Ascending aorta (tissue), 2 donors: ENCODE measurements around the gene BAG2. TPM values are rescaled to one million over a fixed set of nuclear protein-coding genes. Genes with fewer than 3 reads are reported as not detected.

Experiments
- DNase-seq, 2 donors: peaks; one replicate each; pipeline ENCODE4 v3.0.0-alpha.2; 2019; ENCODE audit warnings: low spot score in 2 of 2
- H3K27ac ChIP-seq, 2 donors: fragments of 200-600 bp; sonication (generic); one replicate each; pipeline ENCODE4 v1.5.1; 2016 to 2017; ENCODE audit warnings: mild to moderate bottlenecking in 1 of 2
- H3K27me3 ChIP-seq: fragments of 200-600 bp; sonication (generic); one replicate; pipeline ENCODE4 v1.5.1; 2017
- H3K36me3 ChIP-seq, 2 donors: fragments of 200-600 bp; sonication (generic); one replicate each; pipeline ENCODE4 v1.5.1; 2016
- H3K4me1 ChIP-seq, 2 donors: fragments of 200-600 bp; sonication (generic); one replicate each; pipeline ENCODE4 v1.5.1; 2016 to 2017; ENCODE audit warnings: mild to moderate bottlenecking in 1 of 2
- H3K4me3 ChIP-seq, 2 donors: fragments of 200-600 bp; sonication (generic); one replicate each; pipeline ENCODE4 v1.5.1; 2016 to 2017; ENCODE audit warnings: mild to moderate bottlenecking in 1 of 2
- H3K9me3 ChIP-seq, 2 donors: fragments of 200-600 bp; sonication (generic); one replicate each; pipeline ENCODE4 v1.5.1; 2016
- intact Hi-C: fragments of 100-400 bp; cut with DNase I; formaldehyde crosslinking; loops from one replicate; pipeline ENCODE4 v1.15.1; 2023
- total RNA-seq: library from RNA; depleted of rRNA; stranded (reverse); fragments of >200 nt; gene quantifications from one replicate; pipeline ENCODE4 v1.1.0, GENCODE V29; 2016
- TF ChIP-seq, protein P1 (sequence below), 3 experiments: fragments of 200-600 bp in 2 of 3; fragments of 450-650 bp in 1 of 3; sonication (generic) in 2 of 3; IDR thresholded peaks; one replicate each; pipeline ENCODE4 v1.5.1; 2016 to 2019; ENCODE audit warnings: antibody characterized with exemption in 3 of 3, mild to moderate bottlenecking in 1 of 3, moderate library complexity in 1 of 3

The BAG2 gene
- total RNA-seq = 7.7 TPM

DNA sequence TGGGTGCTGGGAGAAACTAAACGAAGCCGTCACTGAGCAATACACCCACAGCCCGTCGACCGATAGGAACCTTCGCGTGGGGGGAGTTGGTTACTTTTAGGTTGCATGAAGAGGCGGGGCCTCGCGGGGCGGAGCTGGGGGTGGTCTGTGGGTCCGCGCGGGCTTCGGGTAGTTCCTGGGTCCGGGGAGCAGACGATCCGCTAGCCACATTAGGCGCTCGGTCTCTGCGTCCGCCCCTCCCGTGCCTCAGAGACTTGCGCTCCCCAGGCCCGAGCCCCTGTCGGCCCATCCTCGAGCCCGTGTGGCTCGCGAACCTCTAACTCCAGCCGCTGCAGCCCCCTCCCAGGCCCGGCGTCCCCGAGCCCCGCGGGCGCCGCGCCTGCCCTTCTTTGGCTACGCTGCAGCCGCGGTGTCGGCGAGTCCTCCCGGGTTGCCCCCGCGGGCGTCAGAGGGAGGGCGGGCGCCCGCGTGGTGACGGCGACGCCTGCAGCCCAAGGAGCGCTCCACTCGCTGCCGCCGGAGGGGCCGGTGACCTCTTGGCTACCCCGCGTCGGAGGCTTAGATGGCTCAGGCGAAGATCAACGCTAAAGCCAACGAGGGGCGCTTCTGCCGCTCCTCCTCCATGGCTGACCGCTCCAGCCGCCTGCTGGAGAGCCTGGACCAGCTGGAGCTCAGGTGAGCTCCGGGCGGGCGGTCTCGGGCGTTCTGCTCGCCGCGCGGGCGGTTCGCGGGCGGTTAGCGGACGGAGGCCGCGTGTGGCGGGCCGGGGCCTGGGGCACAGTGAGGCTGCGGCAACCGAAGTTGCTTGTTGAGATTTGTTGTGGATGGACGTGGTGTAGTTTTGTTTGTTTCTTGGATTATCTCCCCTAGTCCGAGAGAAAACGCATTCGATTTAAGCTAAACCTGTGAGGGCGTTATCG, at the start of gene BAG2:
TSS of gene BAG2 (plus strand) at position 191 of the 920 bp plus-strand sequence. CDS start at position 563, 372 bp downstream.
- peaks cover 0 to 28% of the 10 kb centered on the region in 2 donors for H3K4me1 ChIP-seq
- peak within 1 kb of the TSS; percentile 91 to 95 for H3K27ac ChIP-seq
- no peaks in the 10 kb centered on the region for H3K9me3 ChIP-seq
- peak within 1 kb of the TSS; percentile 72 to 79 for H3K4me3 ChIP-seq
- TF ChIP-seq, protein P1, sequence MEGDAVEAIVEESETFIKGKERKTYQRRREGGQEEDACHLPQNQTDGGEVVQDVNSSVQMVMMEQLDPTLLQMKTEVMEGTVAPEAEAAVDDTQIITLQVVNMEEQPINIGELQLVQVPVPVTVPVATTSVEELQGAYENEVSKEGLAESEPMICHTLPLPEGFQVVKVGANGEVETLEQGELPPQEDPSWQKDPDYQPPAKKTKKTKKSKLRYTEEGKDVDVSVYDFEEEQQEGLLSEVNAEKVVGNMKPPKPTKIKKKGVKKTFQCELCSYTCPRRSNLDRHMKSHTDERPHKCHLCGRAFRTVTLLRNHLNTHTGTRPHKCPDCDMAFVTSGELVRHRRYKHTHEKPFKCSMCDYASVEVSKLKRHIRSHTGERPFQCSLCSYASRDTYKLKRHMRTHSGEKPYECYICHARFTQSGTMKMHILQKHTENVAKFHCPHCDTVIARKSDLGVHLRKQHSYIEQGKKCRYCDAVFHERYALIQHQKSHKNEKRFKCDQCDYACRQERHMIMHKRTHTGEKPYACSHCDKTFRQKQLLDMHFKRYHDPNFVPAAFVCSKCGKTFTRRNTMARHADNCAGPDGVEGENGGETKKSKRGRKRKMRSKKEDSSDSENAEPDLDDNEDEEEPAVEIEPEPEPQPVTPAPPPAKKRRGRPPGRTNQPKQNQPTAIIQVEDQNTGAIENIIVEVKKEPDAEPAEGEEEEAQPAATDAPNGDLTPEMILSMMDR (IDR thresholded peaks at IDR 0.05) = peak; percentile 9 to 26 (median 22)
- no peaks in the 10 kb centered on the region for H3K27me3 ChIP-seq
- intact Hi-C loops = loop anchor here (1.0 to 10.0 kb wide), 6 partner anchors 50 to 218 kb away; partner anchors contain the start of genes BEND6, KIAA1586 and RAB23
- peak; percentile 78 to 96 for DNase-seq
- no peaks in the 10 kb centered on the region for H3K36me3 ChIP-seq

- Histone ChIP-seq H3K4me3 (no peak overlapping the region), H3K36me3 (no peaks in the 10 kb centered on the region), H3K9me3 (peaks cover 0 to 4% of the 10 kb centered on the region in 2 donors), H3K4me1 (no peaks in the 10 kb centered on the region), H3K27me3 (no peaks in the 10 kb centered on the region), H3K27ac (no peak overlapping the region)
- TF ChIP-seq, protein P1 (IDR thresholded peaks at IDR 0.05) = no peak
- DNase-seq = no peak
- intact Hi-C loops = no loop called here
These were observed 49.0 kb upstream of the BAG2 start for GRCh38 chr6:57123111-57123510.

DNA sequence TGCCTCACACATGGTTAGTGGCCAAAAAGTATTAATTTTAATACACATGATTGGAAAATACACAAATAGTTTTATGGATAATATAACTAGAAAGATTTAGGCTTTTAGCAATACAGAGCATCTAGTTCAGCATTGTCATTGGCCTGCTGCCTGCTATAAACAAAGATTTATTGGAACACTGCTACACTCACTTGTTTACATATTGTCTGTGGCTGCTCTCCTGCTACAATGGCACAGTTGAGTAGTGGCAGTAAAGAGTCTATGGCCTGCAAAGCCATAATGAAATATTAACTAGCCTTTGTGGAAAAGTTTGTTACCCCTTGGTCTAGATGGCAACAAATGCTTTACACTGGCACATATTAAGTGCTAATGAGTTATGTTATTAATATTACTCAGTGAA, 44.4 kb upstream of the BAG2 start:
- TF ChIP-seq, protein P1 (IDR thresholded peaks at IDR 0.05) = no peak
- no peak for DNase-seq
- no peak overlapping the region for H3K27ac ChIP-seq
- H3K27me3 ChIP-seq = no peaks in the 10 kb centered on the region
- H3K9me3 ChIP-seq = no peaks in the 10 kb centered on the region
- H3K36me3 ChIP-seq = peaks cover 0 to 4% of the 10 kb centered on the region in 2 donors
- intact Hi-C loops = no loop called here
- H3K4me3 ChIP-seq = no peak overlapping the region
- peaks cover 0 to 7% of the 10 kb centered on the region in 2 donors for H3K4me1 ChIP-seq

DNA sequence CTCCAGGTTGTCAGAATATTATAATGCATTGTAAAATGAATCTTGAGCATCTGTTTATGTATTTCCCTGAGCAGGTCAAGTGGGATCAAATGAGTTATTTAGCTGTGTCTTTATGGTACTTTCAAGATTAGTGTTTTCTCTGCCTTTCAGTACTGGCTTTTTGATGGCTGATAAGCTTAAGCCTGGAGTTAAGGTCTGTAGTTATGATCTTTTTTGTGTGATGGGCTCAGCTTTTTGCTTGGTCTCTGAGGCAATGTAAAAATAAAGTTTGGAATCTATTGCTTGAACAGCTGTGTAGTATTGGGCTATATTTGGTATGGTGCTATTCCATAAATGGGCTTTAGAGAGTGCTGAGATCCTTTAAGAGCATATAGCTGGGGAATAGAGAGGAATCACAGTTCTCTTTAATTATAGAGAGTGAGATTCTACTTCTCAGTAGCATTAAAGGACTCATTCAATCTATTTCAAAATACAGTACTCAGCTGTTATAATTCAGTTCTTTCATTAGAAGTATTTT, 41.4 kb upstream of the BAG2 start:
- DNase-seq = no peak
- Histone ChIP-seq H3K27me3 (no peaks in the 10 kb centered on the region), H3K4me3 (no peak overlapping the region), H3K4me1 (peaks cover 0 to 7% of the 10 kb centered on the region in 2 donors), H3K36me3 (peaks cover 10 to 22% of the 10 kb centered on the region in 2 donors), H3K27ac (no peak overlapping the region), H3K9me3 (no peaks in the 10 kb centered on the region)
- TF ChIP-seq, protein P1 (IDR thresholded peaks at IDR 0.05) = no peak
- intact Hi-C loops = no loop called here

- no peak for DNase-seq
- Histone ChIP-seq H3K9me3 (no peaks in the 10 kb centered on the region), H3K4me1 (peaks cover 0 to 7% of the 10 kb centered on the region in 2 donors), H3K27me3 (no peaks in the 10 kb centered on the region), H3K36me3 (peaks cover 14 to 31% of the 10 kb centered on the region in 2 donors), H3K4me3 (no peak overlapping the region), H3K27ac (no peak overlapping the region)
- TF ChIP-seq, protein P1 (IDR thresholded peaks at IDR 0.05) = no peak
- intact Hi-C loops = no loop called here
These were observed 37.2 kb upstream of the BAG2 start for GRCh38 chr6:57134954-57135353.
